NCI-H2171 treated with DMSO at 0.1 percent for 48 hours (cell line): ENCODE measurements around the gene HOXD9.
A peak's percentile ranks its signal among the peaks of the same experiment; 100 is the strongest.

Source experiments
- DNase-seq: peaks from one replicate; lab custom pipeline; 2025; lab: John Stamatoyannopoulos, UW

HOXD9 gene

GRCh38 chr2:176085861-176086771 is 36.4 kb upstream of the HOXD9 start:
- peak; percentile 41 for DNase-seq

GRCh38 chr2:176087330-176088047 is 35.0 kb upstream of the HOXD9 start:
- DNase-seq = no peak

GRCh38 chr2:176088048-176088936 is 34.2 kb upstream of the HOXD9 start:
- DNase-seq = peak; percentile 53

GRCh38 chr2:176088937-176089842 is 33.3 kb upstream of the HOXD9 start:
- no peak for DNase-seq

GRCh38 chr2:176089843-176090395 is 32.6 kb upstream of the HOXD9 start:
- DNase-seq = no peak

GRCh38 chr2:176090862-176091261 is 31.7 kb upstream of the HOXD9 start:
- no peak for DNase-seq

- DNase-seq = no peak
Measured at GRCh38 chr2:176091329-176092258, 30.9 kb upstream of the HOXD9 start.

GRCh38 chr2:176092270-176093144 is 30.0 kb upstream of the HOXD9 start, which contains the start of gene HOXD13:
Gene HOXD13 (plus strand): TSS chr2:176092721. CDS start chr2:176092891, 170 bp downstream.
- DNase-seq = peak; percentile 39

GRCh38 chr2:176093145-176093897 is 29.2 kb upstream of the HOXD9 start:
- peak; percentile 55 for DNase-seq

GRCh38 chr2:176093898-176094249 is 28.6 kb upstream of the HOXD9 start:
- no peak for DNase-seq

- no peak for DNase-seq
Measured at GRCh38 chr2:176094349-176094748, 28.2 kb upstream of the HOXD9 start.

GRCh38 chr2:176095421-176095820 is 27.1 kb upstream of the HOXD9 start:
- DNase-seq = no peak

GRCh38 chr2:176096243-176096985 is 26.1 kb upstream of the HOXD9 start:
- DNase-seq = no peak

- DNase-seq = peak; percentile 85
Measured at GRCh38 chr2:176096986-176097819, 25.3 kb upstream of the HOXD9 start.

GRCh38 chr2:176097820-176098365 is 24.6 kb upstream of the HOXD9 start:
- no peak for DNase-seq
